Sigmoid colon (tissue), 4 donors: ENCODE measurements around the gene CORO2B.

Experiments used
- CTCF ChIP-seq, 4 experiments: fragments of 450-650 bp in 3 of 4; fragments of 200-600 bp in 1 of 4; IDR thresholded peaks; one replicate each; pipeline ENCODE4 v1.5.1; 2016 to 2019; ENCODE audit warnings: antibody characterized with exemption in 4 of 4, mild to moderate bottlenecking in 3 of 4, moderate library complexity in 2 of 4
- EP300 ChIP-seq, 4 donors: sonication (generic); formaldehyde crosslinking; IDR thresholded peaks; one replicate each; pipeline ENCODE4 v1.6.1; 2017; ENCODE audit warnings: antibody characterized with exemption in 4 of 4
- POLR2A ChIP-seq, 2 donors: fragments of 450-650 bp; IDR thresholded peaks; one replicate each; pipeline ENCODE4 v1.6.1; 2016; ENCODE audit warnings: antibody characterized with exemption in 2 of 2, mild to moderate bottlenecking in 2 of 2, moderate library complexity in 2 of 2

- TF ChIP-seq CTCF (IDR thresholded peaks at IDR 0.05) (peak; percentile 58 to 94 (median 76)), POLR2A (IDR thresholded peaks at IDR 0.05) (no peak), EP300 (IDR thresholded peaks at IDR 0.05) (no peak)
Measured at GRCh38 chr15:68550498-68551295, 28.1 kb upstream of the CORO2B start.
